CD14-positive monocyte (primary cell): ENCODE results near the gene TTLL10. TPM values are rescaled to one million over a fixed set of nuclear protein-coding genes. Genes with fewer than 3 reads are reported as not detected.

Source experiments
- DNase-seq, 3 donors: peaks; one replicate each; pipeline ENCODE4 v3.0.0-alpha.2; 2011 to 2022
- H2AFZ ChIP-seq: 2 replicates; pipeline ENCODE4 v1.6.0; 2012; ENCODE audit warnings: mild to moderate bottlenecking, low read depth, low read length, inconsistent platforms; ENCODE audit not compliant: insufficient read depth, poor library complexity, severe bottlenecking
- H3K27ac ChIP-seq, 2 donors: 1 replicate in 1 of 2; 2 replicates in 1 of 2; pipeline ENCODE4 v1.5.1; 2012 to 2013; ENCODE audit warnings: low read length in 2 of 2, control low read depth in 1 of 2, inconsistent platforms in 1 of 2, low read depth in 1 of 2, mild to moderate bottlenecking in 1 of 2
- H3K27me3 ChIP-seq, 2 donors: one replicate each; pipeline versions ENCODE4 v1.6.0 to v1.6.1; 2011 to 2013; ENCODE audit warnings: low read length in 2 of 2; ENCODE audit not compliant: control insufficient read depth in 2 of 2, insufficient read depth in 2 of 2
- H3K36me3 ChIP-seq, 2 donors: replicated peaks in 1 of 2; 1 replicate in 1 of 2; 2 replicates in 1 of 2; pipeline versions ENCODE4 v1.5.1 to v1.6.1; 2012 to 2013; ENCODE audit warnings: low read length in 2 of 2, control low read depth in 1 of 2, inconsistent platforms in 1 of 2, mild to moderate bottlenecking in 1 of 2; ENCODE audit not compliant: insufficient read depth in 2 of 2, control insufficient read depth in 1 of 2
- H3K4me1 ChIP-seq, 2 donors: 1 replicate in 1 of 2; 2 replicates in 1 of 2; pipeline versions ENCODE4 v1.5.1 to v1.6.1; 2012 to 2013; ENCODE audit warnings: low read length in 2 of 2, control low read depth in 1 of 2, inconsistent platforms in 1 of 2, mild to moderate bottlenecking in 1 of 2, moderate library complexity in 1 of 2; ENCODE audit not compliant: insufficient read depth in 2 of 2, control insufficient read depth in 1 of 2
- H3K4me2 ChIP-seq: replicated peaks from 2 replicates; pipeline ENCODE3; 2012; ENCODE audit warnings: low read length, moderate library complexity, mild to moderate bottlenecking; ENCODE audit not compliant: poor library complexity, severe bottlenecking; ENCODE audit errors: extremely low read depth
- H3K4me3 ChIP-seq, 3 experiments: fragments of 200-600 bp in 1 of 3; sonication (generic) in 1 of 3; replicated peaks in 1 of 3; 1 replicate in 2 of 3; 2 replicates in 1 of 3; pipeline ENCODE4 v1.5.1; 2011 to 2013; ENCODE audit warnings: low read length in 3 of 3, mild to moderate bottlenecking in 3 of 3, control low read depth in 2 of 3, low read depth in 2 of 3, inconsistent platforms in 1 of 3, moderate library complexity in 1 of 3
- H3K79me2 ChIP-seq: 2 replicates; pipeline ENCODE4 v1.6.0; 2012; ENCODE audit warnings: mild to moderate bottlenecking, control low read depth, inconsistent platforms, low read length, moderate library complexity; ENCODE audit not compliant: insufficient read depth
- H3K9ac ChIP-seq: 2 replicates; pipeline ENCODE4 v1.6.0; 2017; ENCODE audit warnings: low read length, mild to moderate bottlenecking; ENCODE audit not compliant: insufficient read depth, poor library complexity, severe bottlenecking
- H3K9me3 ChIP-seq, 2 donors: replicated peaks in 1 of 2; 1 replicate in 1 of 2; 2 replicates in 1 of 2; pipeline versions ENCODE4 v1.5.1 to v1.6.1; 2012 to 2013; ENCODE audit warnings: low read length in 2 of 2, control low read depth in 1 of 2; ENCODE audit not compliant: control insufficient read depth in 1 of 2, insufficient read depth in 1 of 2
- H4K20me1 ChIP-seq: 2 replicates; pipeline ENCODE4 v1.6.0; 2012; ENCODE audit warnings: mild to moderate bottlenecking, low read length, control low read depth, moderate library complexity; ENCODE audit not compliant: insufficient read depth
- H3K27ac Mint-ChIP-seq, 7 donors: one replicate each; pipeline ENCODE4 v1.8.0; 2020; ENCODE audit warnings: mild to moderate bottlenecking in 7 of 7, mixed read lengths in 7 of 7, moderate library complexity in 6 of 7, inconsistent platforms in 2 of 7
- H3K27me3 Mint-ChIP-seq, 3 donors: one replicate each; pipeline ENCODE4 v1.8.0; 2021 to 2022; ENCODE audit warnings: low read depth in 3 of 3, mild to moderate bottlenecking in 3 of 3, mixed read lengths in 3 of 3, moderate library complexity in 3 of 3, inconsistent platforms in 1 of 3
- H3K36me3 Mint-ChIP-seq, 2 donors: one replicate each; pipeline ENCODE4 v1.8.0; 2020; ENCODE audit warnings: mixed read lengths in 2 of 2, inconsistent platforms in 1 of 2, mild to moderate bottlenecking in 1 of 2
- H3K4me1 Mint-ChIP-seq: one replicate; pipeline ENCODE4 v1.8.0; 2020; ENCODE audit warnings: mild to moderate bottlenecking, mixed read lengths
- H3K4me3 Mint-ChIP-seq, 2 donors: one replicate each; pipeline ENCODE4 v1.8.0; 2020; ENCODE audit warnings: mild to moderate bottlenecking in 2 of 2, mixed read lengths in 2 of 2, moderate library complexity in 1 of 2
- H3K9me3 Mint-ChIP-seq, 7 donors: one replicate each; pipeline ENCODE4 v1.8.0; 2020 to 2022; ENCODE audit warnings: mixed read lengths in 7 of 7, mild to moderate bottlenecking in 6 of 7, moderate library complexity in 6 of 7, inconsistent platforms in 2 of 7
- CTCF ChIP-seq: fragments of 200-600 bp; IDR thresholded peaks from one replicate; pipeline ENCODE4 v1.8.0; 2022; ENCODE audit warnings: antibody characterized with exemption, mild to moderate bottlenecking
- WGBS: methylation state at CpG from one replicate; pipeline ENCODE4 v1.1.5; 2013; ENCODE audit warnings: missing lambda C conversion rate; ENCODE audit not compliant: insufficient coverage; 5-methylcytosine and 5-hydroxymethylcytosine counted together
- intact Hi-C, 2 donors: fragments of 100-400 bp; cut with micrococcal nuclease; formaldehyde crosslinking; loops; one replicate each; pipeline versions ENCODE4 v1.15.0 to v1.15.1; 2023
- polyA plus RNA-seq, 3 donors: library from polyadenylated mRNA; depleted of rRNA in 1 of 3; unstranded in 2 of 3; stranded (reverse) in 1 of 3; fragments of 300-500 nt in 2 of 3; fragments of >200 nt in 1 of 3; fragmentation: Illumina TruSeq in 2 of 3; gene quantifications; 1 replicate in 2 of 3; 2 replicates in 1 of 3; pipeline ENCODE4 v1.2.3, GENCODE V29; 2012 to 2021

The TTLL10 gene
- polyA plus RNA-seq, 3 donors = 0.06 TPM; not detected in 2

- TF ChIP-seq CTCF = no peak
Measured at GRCh38 chr1:1197551-1198422, 24.1 kb downstream of the TTLL10 start.

GRCh38 chr1:1198423-1199140 lies 24.9 kb downstream of the TTLL10 start:
- H3K4me1 Mint-ChIP-seq = no peaks in the 10 kb centered on the region
- intact Hi-C loops = no loop called here
- Histone ChIP-seq H2AFZ (no peak overlapping the region), H3K4me3 (no peak overlapping the region), H3K9ac (no peak overlapping the region), H3K27me3 (peaks cover 0 to 9% of the 10 kb centered on the region in 2 donors), H3K9me3 (peaks cover 0 to 8% of the 10 kb centered on the region in 2 donors), H3K4me2 (no peak overlapping the region), H3K36me3 (no peaks in the 10 kb centered on the region), H4K20me1 (no peaks in the 10 kb centered on the region), H3K27ac (no peak overlapping the region), H3K4me1 (no peaks in the 10 kb centered on the region), H3K79me2 (no peaks in the 10 kb centered on the region)
- peaks cover 10 to 20% (median 18%) of the 10 kb centered on the region in 7 donors for H3K9me3 Mint-ChIP-seq
- TF ChIP-seq CTCF = no peak
- no peak for DNase-seq
- H3K4me3 Mint-ChIP-seq = no peak overlapping the region
- H3K36me3 Mint-ChIP-seq = no peaks in the 10 kb centered on the region
- peaks cover 14 to 38% (median 20%) of the 10 kb centered on the region in 3 donors for H3K27me3 Mint-ChIP-seq
- peak overlapping the region in 1 of 7 donors; percentile 45 for H3K27ac Mint-ChIP-seq
- WGBS = 92% methylated on average over 14 of the region's 23 CpGs

More at GRCh38 chr1:1197551-1198422, 24.1 kb downstream of the TTLL10 start:
- H3K4me2 ChIP-seq = no peak overlapping the region
- no peak overlapping the region for H3K9ac ChIP-seq
- H4K20me1 ChIP-seq = no peaks in the 10 kb centered on the region
- intact Hi-C loops = no loop called here
- 95% methylated on average over 45 of the region's 48 CpGs for WGBS
- DNase-seq = no peak
- no peaks in the 10 kb centered on the region for H3K4me1 ChIP-seq
- H3K36me3 ChIP-seq = no peaks in the 10 kb centered on the region
- H3K9me3 Mint-ChIP-seq = peaks cover 12 to 26% (median 22%) of the 10 kb centered on the region in 7 donors
- no peak overlapping the region for H2AFZ ChIP-seq
- H3K4me3 Mint-ChIP-seq = no peak overlapping the region
- H3K27me3 Mint-ChIP-seq = peaks cover 14 to 34% (median 20%) of the 10 kb centered on the region in 3 donors
- H3K36me3 Mint-ChIP-seq = no peaks in the 10 kb centered on the region
- peaks cover 0 to 9% of the 10 kb centered on the region in 2 donors for H3K27me3 ChIP-seq
- peaks cover 0 to 10% of the 10 kb centered on the region in 2 donors for H3K9me3 ChIP-seq
- H3K79me2 ChIP-seq = no peaks in the 10 kb centered on the region
- H3K27ac Mint-ChIP-seq = peak overlapping the region in 2 of 7 donors; percentile 12 to 45
- H3K27ac ChIP-seq = no peak overlapping the region
- no peaks in the 10 kb centered on the region for H3K4me1 Mint-ChIP-seq
- H3K4me3 ChIP-seq = no peak overlapping the region
